GM18870 (cell line): ENCODE results near the gene NDST3.
"Not testable (repeated sequence)": the region's sequence is repeated elsewhere in the genome, so short reads cannot be mapped to it uniquely, and the experiment has no call there.

Experiments used
- ATAC-seq: cut with Tn5 transposase; IDR thresholded peaks from one replicate; pipeline ENCODE4 v1.9.1; 2021; ENCODE audit warnings: moderate library complexity; ENCODE audit not compliant: unreplicated experiment

The NDST3 gene

DNA sequence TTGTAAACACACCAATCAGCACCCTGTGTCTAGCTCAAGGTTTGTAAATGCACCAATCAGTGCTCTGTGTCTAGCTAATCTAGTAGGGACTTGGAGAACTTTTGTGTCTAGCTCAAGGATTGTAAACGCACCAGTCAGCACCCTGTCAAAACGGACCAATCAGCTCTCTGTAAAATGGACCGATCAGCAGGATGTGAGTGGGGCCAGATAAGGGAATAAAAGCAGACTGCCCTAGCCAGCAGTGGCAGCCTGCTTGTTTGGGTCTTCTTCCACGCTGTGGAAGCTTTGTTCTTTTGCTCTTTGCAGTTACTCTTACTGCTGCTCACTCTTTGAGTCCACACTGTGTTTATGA is 231.8 kb downstream of the NDST3 start:
- not testable (repeated sequence) for ATAC-seq

DNA sequence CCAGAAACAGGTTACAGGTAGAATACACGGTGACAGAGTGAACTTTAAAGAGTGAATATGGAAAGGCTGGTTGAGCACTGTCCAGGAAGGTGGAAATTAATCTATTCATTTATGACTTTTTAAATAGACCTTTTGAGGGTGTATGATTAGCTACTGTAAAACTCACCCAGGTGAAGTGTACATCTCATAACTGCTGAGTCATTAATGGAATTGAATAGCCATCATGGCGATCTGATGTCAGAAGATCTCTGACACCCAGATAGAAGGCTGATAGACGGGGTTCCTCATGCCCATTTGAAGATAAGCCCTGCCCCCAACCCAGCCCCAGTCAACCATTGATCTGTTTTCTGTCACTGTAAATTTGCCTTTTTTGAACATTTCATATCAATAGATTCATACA is 234.5 kb downstream of the NDST3 start:
- no peak for ATAC-seq

DNA sequence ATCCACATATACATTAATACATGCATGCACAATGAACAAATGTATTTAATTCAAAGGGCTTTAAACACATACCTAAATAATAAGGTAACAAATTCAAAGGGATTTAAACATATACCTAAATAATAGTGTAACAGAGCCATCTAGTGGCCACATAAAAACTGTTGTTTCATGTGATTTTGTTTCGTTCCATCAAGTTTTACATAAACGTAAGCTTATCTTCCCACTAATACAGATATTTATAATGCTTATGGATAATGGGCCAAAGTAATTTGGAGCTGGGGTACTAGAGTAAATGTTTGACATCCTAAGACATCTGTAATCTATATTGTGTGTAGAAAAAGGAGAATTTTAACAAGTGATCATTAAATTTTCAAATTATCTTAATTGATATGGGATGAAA is 236.2 kb downstream of the NDST3 start:
- ATAC-seq: peak; percentile 67

DNA sequence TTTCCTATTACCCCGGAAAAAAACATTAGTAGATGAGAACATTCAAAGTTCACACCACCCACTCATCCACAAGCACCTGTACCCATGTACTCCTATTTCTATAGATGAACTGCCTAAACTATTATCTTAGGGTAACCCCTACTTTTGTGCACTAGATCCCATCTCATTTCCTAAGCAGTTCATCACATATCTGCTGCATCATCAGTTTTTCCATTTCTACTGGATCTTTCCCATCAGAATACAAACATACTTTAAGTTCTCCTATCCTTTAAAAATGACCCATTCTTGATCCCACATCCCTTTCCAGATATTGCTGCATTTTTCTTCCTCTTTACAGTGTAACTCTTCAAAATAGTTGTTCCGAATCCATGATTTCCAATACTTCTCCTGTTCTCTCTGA is 237.5 kb downstream of the NDST3 start:
- ATAC-seq: no peak

DNA sequence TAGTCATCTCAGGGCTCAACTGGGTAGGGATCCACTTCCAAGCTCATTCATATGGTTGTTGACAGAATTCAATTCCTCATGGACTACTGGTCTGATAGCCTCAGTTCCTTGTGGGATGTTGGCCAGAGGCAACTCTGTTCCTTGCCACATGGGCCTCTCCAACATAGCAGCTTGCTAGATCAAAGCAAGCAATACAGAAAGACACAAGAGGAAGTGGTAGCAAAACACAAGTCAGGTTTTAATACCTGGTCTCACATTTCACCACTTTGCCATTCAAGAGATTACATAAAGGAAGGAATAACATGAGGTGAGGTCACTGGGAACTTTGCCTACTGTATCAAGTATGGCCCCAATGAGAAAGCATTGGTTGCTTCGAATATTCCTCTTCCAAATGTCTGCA is 239.4 kb downstream of the NDST3 start:
- no peak for ATAC-seq

DNA sequence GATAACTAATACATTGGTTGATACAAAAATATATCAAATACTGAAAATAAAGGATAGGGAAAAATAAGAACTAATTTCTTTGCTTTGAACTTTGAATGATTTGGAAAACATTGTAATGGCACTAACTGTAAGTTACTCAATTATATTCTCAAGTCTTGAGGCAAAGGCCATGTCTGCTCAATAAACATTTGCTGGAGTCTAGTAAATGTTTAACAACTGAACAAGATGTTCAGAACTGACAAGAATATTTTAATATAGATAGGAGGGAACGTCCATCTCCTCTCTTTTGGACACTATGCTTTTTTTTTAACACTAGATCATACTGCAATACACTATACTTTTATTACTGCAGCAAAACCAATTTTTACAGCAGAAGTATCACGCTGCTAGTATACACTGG is 242.3 kb downstream of the NDST3 start:
- ATAC-seq: no peak

- ATAC-seq: no peak
These were observed 243.0 kb downstream of the NDST3 start for GRCh38 chr4:118277243-118277642.

DNA sequence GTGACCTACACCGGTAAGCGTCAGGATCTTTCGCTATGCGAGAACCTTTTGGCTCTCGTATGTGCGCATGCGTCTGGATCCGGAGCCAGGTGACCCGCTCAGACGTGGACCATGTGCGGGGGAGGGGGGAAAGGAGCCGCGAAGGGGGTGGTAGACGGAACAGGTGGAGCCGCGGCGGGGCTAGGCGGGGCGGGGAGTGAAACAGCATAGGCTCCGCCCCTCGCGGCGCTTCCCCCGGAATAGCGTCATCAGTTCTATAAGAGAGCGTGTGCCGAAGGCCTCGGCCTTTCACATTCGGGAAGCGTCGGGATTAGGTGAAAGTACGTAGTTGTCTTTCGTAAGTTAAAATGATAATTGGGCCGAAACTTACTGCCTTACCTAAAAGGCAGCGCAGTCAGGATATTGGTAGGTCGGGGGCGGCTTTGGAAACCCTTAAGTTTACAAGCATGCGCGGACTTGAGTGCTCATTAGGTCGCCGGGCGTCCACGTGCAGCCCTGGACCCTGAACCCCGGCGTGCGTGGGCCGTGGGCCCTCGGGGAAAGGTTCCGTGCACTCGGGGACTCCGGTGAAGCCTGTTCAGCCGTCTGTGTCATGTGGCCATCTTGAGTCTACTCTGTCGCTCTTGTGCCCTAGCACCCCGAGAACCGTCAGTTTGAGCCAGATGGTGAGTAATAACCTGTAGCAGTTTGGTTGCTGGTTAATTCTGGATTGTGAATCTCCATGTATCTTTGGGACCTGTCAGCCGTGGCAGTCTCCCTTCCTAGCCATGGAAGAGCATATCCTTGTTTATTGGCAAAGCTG is 244.4 kb downstream of the NDST3 start:
- peak; percentile 78 for ATAC-seq

GRCh38 chr4:118279328-118279727 is 245.0 kb downstream of the NDST3 start:
- ATAC-seq: no peak

DNA sequence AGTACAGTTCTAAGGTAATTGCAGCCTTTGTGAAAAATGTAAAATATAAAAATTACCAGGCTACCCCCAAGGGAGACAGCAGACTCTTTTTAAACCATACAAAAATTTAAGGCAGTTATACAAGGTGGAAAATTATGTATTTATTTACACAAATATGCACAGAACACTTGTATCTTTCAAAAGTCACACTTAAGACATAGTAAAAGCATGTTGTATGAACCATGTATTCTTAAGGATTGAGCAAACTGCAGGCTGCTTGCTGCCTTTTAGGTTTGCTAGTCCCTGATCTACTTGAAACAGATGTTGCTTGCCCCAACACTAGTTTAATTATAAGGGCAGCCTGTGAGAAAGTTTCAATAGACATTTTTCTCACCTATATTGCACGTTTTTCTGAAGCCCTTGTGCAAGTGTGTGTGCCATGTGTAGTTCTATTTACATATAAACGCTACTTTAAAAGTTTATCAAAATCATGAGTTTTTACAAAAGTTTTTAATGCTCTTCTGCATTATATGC is 245.7 kb downstream of the NDST3 start:
- ATAC-seq: no peak

DNA sequence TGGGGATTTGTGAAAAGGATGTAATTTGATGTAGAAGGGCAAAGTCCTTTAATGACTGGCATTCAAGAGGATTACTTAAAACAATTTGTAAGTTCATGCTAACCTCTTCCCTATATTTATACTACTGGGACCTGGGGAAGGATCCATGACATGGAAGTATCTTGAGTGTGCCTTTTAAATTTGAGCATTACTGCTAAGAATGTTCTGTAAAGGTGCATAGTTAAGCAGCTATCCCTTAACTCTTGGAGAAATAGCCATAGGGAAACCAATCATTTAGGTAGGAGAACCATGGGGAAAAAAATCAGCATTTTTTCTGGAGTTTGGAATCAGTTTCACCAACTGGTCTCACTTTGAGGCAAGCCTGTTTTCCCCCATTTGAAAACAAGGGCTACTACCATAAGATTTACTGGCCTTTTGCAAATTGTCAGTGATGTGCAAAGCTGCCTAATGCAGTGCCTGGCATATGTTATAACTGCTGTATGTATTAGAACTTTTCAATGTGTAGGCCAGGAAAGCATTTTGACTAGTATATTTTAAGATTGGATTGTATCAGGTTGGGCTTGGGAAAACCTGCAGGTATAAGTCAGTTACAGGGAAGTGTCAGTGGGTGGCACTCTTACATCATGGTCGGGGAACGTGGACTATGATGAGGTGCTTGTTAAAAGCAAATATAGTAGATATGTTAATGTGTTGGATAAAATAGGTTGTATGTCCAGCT is 246.4 kb downstream of the NDST3 start:
- peak; percentile 24 for ATAC-seq

- ATAC-seq: no peak
These were observed 247.5 kb downstream of the NDST3 start for GRCh38 chr4:118281611-118282442.

DNA sequence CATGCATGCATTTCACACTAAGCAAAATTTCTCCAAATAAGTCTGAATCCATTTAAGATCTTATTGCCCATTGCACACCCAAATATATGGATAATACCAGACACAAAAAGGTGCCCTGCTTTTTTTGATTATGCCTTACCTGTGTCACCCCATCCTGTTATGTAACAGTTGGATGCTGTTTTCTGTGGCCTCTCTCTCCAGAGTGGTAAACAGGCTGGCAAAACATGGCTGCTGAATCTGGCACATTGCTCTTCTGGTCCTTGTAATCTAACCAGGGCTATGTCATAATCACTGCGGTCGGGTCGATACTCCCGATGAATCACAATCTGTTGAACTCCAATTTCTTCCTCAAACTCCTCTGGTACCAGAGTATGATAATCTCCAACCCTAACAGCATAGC is 248.4 kb downstream of the NDST3 start:
- ATAC-seq: no peak

- peak; percentile 48 for ATAC-seq
These were observed 249.9 kb downstream of the NDST3 start for GRCh38 chr4:118284169-118284568.

- no peak for ATAC-seq
These were observed 251.6 kb downstream of the NDST3 start for GRCh38 chr4:118285931-118286330.

DNA sequence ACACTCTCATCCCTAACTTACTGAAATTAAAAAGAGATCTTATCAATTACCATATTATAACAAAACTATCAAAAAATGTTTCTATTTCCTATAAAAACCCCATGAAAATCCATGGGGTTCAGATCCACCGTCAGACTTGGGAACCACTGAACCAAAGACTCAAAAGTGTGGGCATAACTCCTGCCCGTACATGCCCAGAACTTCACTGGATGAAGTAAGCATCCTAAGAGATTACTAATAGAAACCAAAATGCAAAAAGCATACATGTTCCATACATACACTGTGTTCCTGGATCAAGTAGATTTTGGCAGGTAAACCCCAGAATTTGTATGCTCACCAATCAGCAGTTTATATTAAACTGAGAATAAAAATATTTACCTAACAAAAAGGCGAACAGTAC is 252.4 kb downstream of the NDST3 start:
- no peak for ATAC-seq

- no peak for ATAC-seq
These were observed 253.6 kb downstream of the NDST3 start for GRCh38 chr4:118287711-118288451.

- no peak for ATAC-seq
These were observed 255.5 kb downstream of the NDST3 start for GRCh38 chr4:118289794-118290193.

- no peak for ATAC-seq
These were observed 256.7 kb downstream of the NDST3 start for GRCh38 chr4:118290951-118291350.

GRCh38 chr4:118296729-118297128 is 262.4 kb downstream of the NDST3 start:
- ATAC-seq: no peak

DNA sequence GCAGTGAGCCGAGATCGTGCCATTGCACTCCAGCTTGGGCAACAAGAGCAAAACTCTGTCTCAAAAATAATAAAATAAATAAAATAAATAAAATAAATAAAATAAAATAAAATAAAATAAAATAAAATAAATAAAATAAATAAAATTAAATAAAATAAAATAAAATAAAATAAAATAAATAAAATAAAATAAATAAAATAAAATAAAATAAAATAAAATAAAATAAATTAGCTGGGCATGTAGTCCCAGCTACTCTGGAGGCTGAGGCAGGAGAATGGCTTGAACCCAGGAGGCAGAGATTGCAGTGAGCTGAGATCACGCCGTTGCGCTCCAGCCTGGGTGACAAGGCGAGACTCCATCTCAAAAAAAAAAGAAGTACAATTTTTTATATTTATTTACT is 265.3 kb downstream of the NDST3 start:
- ATAC-seq: not testable (repeated sequence)
